ENCODE results near the gene INTS11.

DNA sequence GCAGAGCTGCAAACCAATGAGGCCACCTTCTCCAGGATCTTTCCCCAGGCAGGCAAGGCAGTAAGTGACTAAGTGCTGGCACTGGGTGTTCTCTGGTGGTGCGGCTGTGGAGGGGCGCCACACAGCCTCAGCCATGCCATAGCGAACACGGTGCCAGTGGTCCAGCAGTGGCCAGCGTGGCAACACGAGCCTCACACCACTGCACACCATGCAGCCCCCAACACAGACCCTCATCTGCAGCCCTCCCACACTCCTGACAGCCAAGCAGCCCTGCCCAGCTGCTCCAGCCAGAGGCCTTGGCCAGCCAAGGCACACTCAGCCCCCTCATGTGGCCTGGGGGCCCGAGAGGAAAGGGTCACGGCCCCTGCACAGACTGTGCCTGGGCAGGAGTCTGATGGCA is 3.0 kb downstream of the INTS11 start:
- TF ChIP-seq POLR2AphosphoS5 (IDR thresholded peaks at IDR 0.05) (no peak), POLR2A (IDR thresholded peaks at IDR 0.05) (no peak)
- TF ChIP-seq, protein P1, sequence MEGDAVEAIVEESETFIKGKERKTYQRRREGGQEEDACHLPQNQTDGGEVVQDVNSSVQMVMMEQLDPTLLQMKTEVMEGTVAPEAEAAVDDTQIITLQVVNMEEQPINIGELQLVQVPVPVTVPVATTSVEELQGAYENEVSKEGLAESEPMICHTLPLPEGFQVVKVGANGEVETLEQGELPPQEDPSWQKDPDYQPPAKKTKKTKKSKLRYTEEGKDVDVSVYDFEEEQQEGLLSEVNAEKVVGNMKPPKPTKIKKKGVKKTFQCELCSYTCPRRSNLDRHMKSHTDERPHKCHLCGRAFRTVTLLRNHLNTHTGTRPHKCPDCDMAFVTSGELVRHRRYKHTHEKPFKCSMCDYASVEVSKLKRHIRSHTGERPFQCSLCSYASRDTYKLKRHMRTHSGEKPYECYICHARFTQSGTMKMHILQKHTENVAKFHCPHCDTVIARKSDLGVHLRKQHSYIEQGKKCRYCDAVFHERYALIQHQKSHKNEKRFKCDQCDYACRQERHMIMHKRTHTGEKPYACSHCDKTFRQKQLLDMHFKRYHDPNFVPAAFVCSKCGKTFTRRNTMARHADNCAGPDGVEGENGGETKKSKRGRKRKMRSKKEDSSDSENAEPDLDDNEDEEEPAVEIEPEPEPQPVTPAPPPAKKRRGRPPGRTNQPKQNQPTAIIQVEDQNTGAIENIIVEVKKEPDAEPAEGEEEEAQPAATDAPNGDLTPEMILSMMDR (IDR thresholded peaks at IDR 0.05): no peak

Measured in prostate gland (tissue), 2 donors.